K562 (cell line): ENCODE measurements around the gene S100A9. TPM values are rescaled to one million over a fixed set of nuclear protein-coding genes. Genes with fewer than 3 reads are reported as not detected.

Source experiments
- ATAC-seq: fragments of 200-7000 bp; cut with Tn5 transposase; 3 replicates; pipeline ENCODE4 v1.9.1; 2020; ENCODE audit warnings: moderate library complexity
- BruUV-seq: library from RNA; stranded (reverse); fragments of 400-500 nt; replicated peaks from 2 replicates; lab custom pipeline; 2021; lab: Mats Ljungman, UMichigan
- CTCF ChIA-PET: fragments of 300-600 bp; formaldehyde crosslinking; extraction: SDS; loops from one replicate; lab custom pipeline; 2021; ENCODE audit warnings: low intra/inter-chr PET ratio; lab: Yijun Ruan, JAX
- POLR2A ChIA-PET: fragments of 300-600, 350-650 bp; sonication (Branson Sonifier 250); formaldehyde crosslinking; extraction: SDS; loops from one replicate; lab custom pipeline; 2021; ENCODE audit warnings: antibody characterized with exemption, inconsistent platforms; lab: Yijun Ruan, JAX
- DNase-seq, 4 experiments: peaks; one replicate each; pipeline versions ENCODE4 v3.0.0 to v3.0.0-alpha.2; 2011 to 2018; ENCODE audit warnings: low spot score in 3 of 4, mixed read lengths in 3 of 4; ENCODE audit errors: extremely low read depth in 1 of 4
- FAIRE-seq: peaks from 2 replicates; lab custom pipeline; 2011; peaks lifted over from hg19 to GRCh38; lab: Jason Lieb, UNC
- H2AFZ ChIP-seq: 2 replicates; pipeline ENCODE4 v1.6.0; 2011; ENCODE audit warnings: low read depth, low read length, control low read depth, inconsistent platforms
- H3K27ac ChIP-seq: fragments of 200-600 bp; 3 replicates; pipeline ENCODE4 v1.8.0; 2011; ENCODE audit warnings: low read depth, mild to moderate bottlenecking, control low read depth, inconsistent platforms, low read length, moderate library complexity, mixed read lengths; ENCODE audit errors: extremely low read depth
- H3K27me3 ChIP-seq, 2 experiments: fragments of 300-600 bp in 1 of 2; 2 replicates in 1 of 2; 3 replicates in 1 of 2; pipeline versions ENCODE4 v1.6.0 to v1.8.0; 2011; ENCODE audit warnings: inconsistent platforms in 2 of 2, low read length in 2 of 2, mild to moderate bottlenecking in 1 of 2, mixed read lengths in 1 of 2, moderate library complexity in 1 of 2; ENCODE audit not compliant: control insufficient read depth in 2 of 2, insufficient read depth in 2 of 2
- H3K36me3 ChIP-seq: fragments of 300-600 bp; 3 replicates; pipeline ENCODE4 v1.8.0; 2011; ENCODE audit warnings: mild to moderate bottlenecking, low read length, inconsistent platforms; ENCODE audit not compliant: control insufficient read depth, insufficient read depth
- H3K4me1 ChIP-seq, 2 experiments: fragments of 200-600 bp in 1 of 2; replicated peaks in 1 of 2; 2 replicates in 1 of 2; 3 replicates in 1 of 2; pipeline versions ENCODE4 v1.5.1 to v1.8.0; 2011; ENCODE audit warnings: inconsistent platforms in 2 of 2, low read length in 2 of 2, mild to moderate bottlenecking in 1 of 2, mixed read lengths in 1 of 2, moderate library complexity in 1 of 2; ENCODE audit not compliant: control insufficient read depth in 2 of 2, insufficient read depth in 2 of 2
- H3K4me2 ChIP-seq: 2 replicates; pipeline ENCODE4 v1.6.1; 2011; ENCODE audit warnings: low read length, control low read depth, inconsistent platforms, mixed read lengths; ENCODE audit not compliant: insufficient read depth
- H3K4me3 ChIP-seq: fragments of 200-600 bp; sonication (generic), shearing (Covaris generic); 2 replicates; pipeline ENCODE4 v1.5.1; 2016; ENCODE audit warnings: control low read depth, inconsistent platforms
- H3K79me2 ChIP-seq: fragments of 200-600 bp; 3 replicates; pipeline ENCODE4 v1.8.0; 2011; ENCODE audit warnings: low read length, inconsistent platforms; ENCODE audit not compliant: control insufficient read depth, insufficient read depth
- H3K9ac ChIP-seq, 2 experiments: 2 replicates each; pipeline versions ENCODE4 v1.6.0 to v1.6.1; 2011; ENCODE audit warnings: low read depth in 2 of 2, low read length in 2 of 2, control low read depth in 1 of 2, inconsistent platforms in 1 of 2, mild to moderate bottlenecking in 1 of 2, mixed read lengths in 1 of 2; ENCODE audit not compliant: insufficient read depth in 1 of 2
- H3K9me1 ChIP-seq: one replicate; pipeline ENCODE4 v1.6.0; 2011; ENCODE audit warnings: inconsistent platforms, mild to moderate bottlenecking, low read length, moderate library complexity; ENCODE audit not compliant: control insufficient read depth, insufficient read depth
- H3K9me3 ChIP-seq: replicated peaks from 2 replicates; pipeline ENCODE4 v1.5.1; 2011; ENCODE audit warnings: low read depth, low read length, inconsistent platforms; ENCODE audit not compliant: control insufficient read depth, insufficient read depth
- H4K20me1 ChIP-seq: replicated peaks from 2 replicates; pipeline ENCODE4 v1.6.1; 2011; ENCODE audit warnings: low read length, inconsistent platforms, mixed read lengths; ENCODE audit not compliant: control insufficient read depth, insufficient read depth
- DNMT1 ChIP-seq: fragments of 450-650 bp; IDR thresholded peaks from 2 replicates; pipeline ENCODE4 v1.6.1; 2016; ENCODE audit warnings: antibody characterized with exemption, mild to moderate bottlenecking
- ZBTB26 ChIP-seq: fragments of 450-650 bp; formaldehyde crosslinking; IDR thresholded peaks from 2 replicates; pipeline ENCODE4 v1.4.0; 2022; ENCODE audit warnings: missing genetic modification characterization
- ZNF41 ChIP-seq: fragments of 250-450 bp; sonication (Bioruptor Pico); conservative IDR thresholded peaks from 2 replicates; pipeline ENCODE4 v1.4.0; 2020; ENCODE audit warnings: mild to moderate bottlenecking
- WGBS: fragments of 100-300 bp; shearing (Covaris generic); methylation state at CpG from one replicate; pipeline ENCODE4 v1.1.6; 2016; ENCODE audit warnings: low coverage, mixed read lengths; ENCODE audit not compliant: insufficient coverage; ENCODE audit errors: missing lambda C conversion rate; 5-methylcytosine and 5-hydroxymethylcytosine counted together
- in situ Hi-C: fragments of 300-500 bp; cut with MboI; formaldehyde crosslinking; loops from 4 replicates; pipeline ENCODE4 v1.15.0; 2018; ENCODE audit warnings: inconsistent platforms, mixed read lengths
- intact Hi-C: fragments of 100-400 bp; cut with micrococcal nuclease; formaldehyde crosslinking; loops from 2 replicates; pipeline ENCODE4 v1.14.2; 2022
- polyA plus RNA-seq, 8 experiments: library from polyadenylated mRNA; depleted of rRNA in 4 of 8; stranded (reverse) in 5 of 8; unstranded in 3 of 8; fragments of >200 nt; fragmentation: Nextera tagmentation in 2 of 8; fragmentation: Illumina TruSeq in 1 of 8; extraction: Ambion mirVana in 2 of 8; extraction: Trizol in 1 of 8; gene quantifications; 2 replicates each; pipeline versions ENCODE4 v1.2.1 to v1.2.3, GENCODE V29; 2011 to 2014; ENCODE audit warnings: inconsistent platforms in 1 of 8, missing spikeins in 1 of 8
- total RNA-seq, 7 experiments: library from RNA; depleted of rRNA in 6 of 7; stranded (reverse); fragments of >200 nt in 6 of 7; fragmentation: Illumina TruSeq in 2 of 7; extraction: Trizol in 2 of 7; gene quantifications; 2 replicates each; pipeline versions ENCODE4 v1.2.1 to v1.2.3, GENCODE V29; 2011 to 2021; ENCODE audit warnings: low replicate concordance in 1 of 7

S100A9 gene
- total and polyA plus RNA-seq, 9 of the 15 experiments (the other 6 are each of a cell fraction or from before 2014, with no cell fraction given) = 0.80 TPM; not detected in 8

- Histone ChIP-seq H3K27ac (no peak overlapping the region), H3K9me3 (no peaks in the 10 kb centered on the region), H3K4me1 (no peaks in the 10 kb centered on the region), H2AFZ (no peak overlapping the region), H3K27me3 (peaks cover 28 to 64% of the 10 kb centered on the region in 2 experiments; a peak in 4 of 5 replicates), H4K20me1 (peaks cover 4% of the 10 kb centered on the region; the same call in 1 of the 2 replicates), H3K79me2 (no peaks in the 10 kb centered on the region), H3K36me3 (no peaks in the 10 kb centered on the region), H3K4me3 (no peak overlapping the region), H3K9me1 (no peaks in the 10 kb centered on the region), H3K4me2 (no peak overlapping the region), H3K9ac (no peak overlapping the region)
- WGBS = 0% methylated on average over 6 of the region's 6 CpGs
- ChIA-PET POLR2A (interaction anchor here (0.6 to 1.1 kb wide), 3 partner anchors 10 to 17 kb away, joined by 3 to 5 read pairs (median 3); no protein-coding TSS in a partner anchor), CTCF (no interaction called here)
- in situ Hi-C loops (no loop called here), intact Hi-C loops (no loop called here)
- ATAC-seq = no peak
- no peak for DNase-seq
- TF ChIP-seq ZBTB26 (CRISPR knock-in tag) (no peak), ZNF41 (CRISPR knock-in tag) (no peak), DNMT1 (no peak)
- no TSS peak for BruUV-seq
- FAIRE-seq = no peak
Measured at GRCh38 chr1:153396461-153396860, 38.8 kb downstream of the S100A9 start.
